NCI-H2227 (cell line): ENCODE results near the gene ARHGAP22.

ENCODE experiments used
- DNase-seq: peaks from one replicate; lab custom pipeline; 2025; ENCODE audit not compliant: unreplicated experiment; lab: John Stamatoyannopoulos, UW

Gene ARHGAP22

GRCh38 chr10:48554656-48555055 is 50.2 kb downstream of the ARHGAP22 start:
- no peak for DNase-seq

- DNase-seq: no peak
These were observed 50.6 kb downstream of the ARHGAP22 start for GRCh38 chr10:48554246-48554645.

- no peak for DNase-seq
These were observed 51.8 kb downstream of the ARHGAP22 start for GRCh38 chr10:48552946-48553564.

GRCh38 chr10:48551861-48552591 is 52.8 kb downstream of the ARHGAP22 start:
- DNase-seq: peak; percentile 1

GRCh38 chr10:48550977-48551376 is 53.9 kb downstream of the ARHGAP22 start:
- no peak for DNase-seq

- DNase-seq: no peak
These were observed 54.7 kb downstream of the ARHGAP22 start for GRCh38 chr10:48550071-48550691.

GRCh38 chr10:48549236-48549635 is 55.6 kb downstream of the ARHGAP22 start:
- DNase-seq: no peak

- no peak for DNase-seq
These were observed 56.2 kb downstream of the ARHGAP22 start for GRCh38 chr10:48548531-48549135.

GRCh38 chr10:48547981-48548380 is 56.9 kb downstream of the ARHGAP22 start:
- DNase-seq: no peak

- no peak for DNase-seq
These were observed 57.6 kb downstream of the ARHGAP22 start for GRCh38 chr10:48547061-48547895.

GRCh38 chr10:48545462-48546145 is 59.3 kb downstream of the ARHGAP22 start:
- no peak for DNase-seq

GRCh38 chr10:48543182-48543844 is 61.6 kb downstream of the ARHGAP22 start:
- no peak for DNase-seq

- no peak for DNase-seq
These were observed 62.2 kb downstream of the ARHGAP22 start for GRCh38 chr10:48542471-48543181.

GRCh38 chr10:48541144-48541795 is 63.6 kb downstream of the ARHGAP22 start:
- DNase-seq: no peak

- DNase-seq: no peak
These were observed 66.3 kb downstream of the ARHGAP22 start for GRCh38 chr10:48538611-48539010.

- no peak for DNase-seq
These were observed 67.7 kb downstream of the ARHGAP22 start for GRCh38 chr10:48536916-48537890.

GRCh38 chr10:48536156-48536500 is 68.7 kb downstream of the ARHGAP22 start:
- no peak for DNase-seq
